Dendritic cell treated with granulocyte-macrophage colony-stimulating factor and Interleukin-4, amounts not matched to agents 40 ng/mL and 50 ng/mL, for 4 days (primary cell): ENCODE data around the gene EPHA5.

Experiments
- H3K27ac Mint-ChIP-seq: one replicate; pipeline ENCODE4 v1.8.0; 2022; ENCODE audit warnings: mild to moderate bottlenecking, mixed read lengths
- H3K27me3 Mint-ChIP-seq: one replicate; pipeline ENCODE4 v1.8.0; 2022; ENCODE audit warnings: mild to moderate bottlenecking, mixed read lengths
- H3K36me3 Mint-ChIP-seq: one replicate; pipeline ENCODE4 v1.8.0; 2022; ENCODE audit warnings: low read depth, mixed read lengths
- H3K4me1 Mint-ChIP-seq: one replicate; pipeline ENCODE4 v1.8.0; 2022; ENCODE audit warnings: low read depth, mixed read lengths
- H3K4me3 Mint-ChIP-seq: one replicate; pipeline ENCODE4 v1.8.0; 2022; ENCODE audit warnings: mild to moderate bottlenecking, moderate library complexity, mixed read lengths
- H3K9me3 Mint-ChIP-seq: one replicate; pipeline ENCODE4 v1.8.0; 2022; ENCODE audit warnings: mixed read lengths
- intact Hi-C: fragments of 100-400 bp; cut with micrococcal nuclease; formaldehyde crosslinking; loops from one replicate; pipeline ENCODE4 v1.15.0; 2022

The EPHA5 gene

GRCh38 chr4:65654976-65655375, 15.3 kb downstream of the EPHA5 start:
- H3K4me1 Mint-ChIP-seq = no peaks in the 10 kb centered on the region
- H3K4me3 Mint-ChIP-seq = no peak overlapping the region

GRCh38 chr4:65653740-65654361, 16.4 kb downstream of the EPHA5 start:
- no peaks in the 10 kb centered on the region for H3K4me1 Mint-ChIP-seq
- H3K36me3 Mint-ChIP-seq = no peaks in the 10 kb centered on the region
- intact Hi-C loops = no loop called here
- no peaks in the 10 kb centered on the region for H3K27me3 Mint-ChIP-seq
- no peak overlapping the region for H3K4me3 Mint-ChIP-seq
- H3K9me3 Mint-ChIP-seq = no peaks in the 10 kb centered on the region
- H3K27ac Mint-ChIP-seq = no peak overlapping the region

More at GRCh38 chr4:65654976-65655375, 15.3 kb downstream of the EPHA5 start:
- Mint-ChIP-seq H3K27ac (no peak overlapping the region), H3K9me3 (no peaks in the 10 kb centered on the region), H3K36me3 (no peaks in the 10 kb centered on the region), H3K27me3 (no peaks in the 10 kb centered on the region)
- intact Hi-C loops = no loop called here

GRCh38 chr4:65651751-65652150, 18.5 kb downstream of the EPHA5 start:
- intact Hi-C loops = no loop called here
- no peak overlapping the region for H3K4me3 Mint-ChIP-seq
- no peak overlapping the region for H3K27ac Mint-ChIP-seq
- H3K4me1 Mint-ChIP-seq = no peaks in the 10 kb centered on the region
- no peaks in the 10 kb centered on the region for H3K27me3 Mint-ChIP-seq
- H3K36me3 Mint-ChIP-seq = no peaks in the 10 kb centered on the region
- no peaks in the 10 kb centered on the region for H3K9me3 Mint-ChIP-seq

- intact Hi-C loops = no loop called here
- no peak overlapping the region for H3K27ac Mint-ChIP-seq
- H3K27me3 Mint-ChIP-seq = no peaks in the 10 kb centered on the region
- no peaks in the 10 kb centered on the region for H3K36me3 Mint-ChIP-seq
- no peaks in the 10 kb centered on the region for H3K4me1 Mint-ChIP-seq
- no peaks in the 10 kb centered on the region for H3K9me3 Mint-ChIP-seq
- H3K4me3 Mint-ChIP-seq = no peak overlapping the region
Observed at GRCh38 chr4:65651031-65651430, 19.3 kb downstream of the EPHA5 start.

- no peaks in the 10 kb centered on the region for H3K9me3 Mint-ChIP-seq
- no peak overlapping the region for H3K27ac Mint-ChIP-seq
- no peak overlapping the region for H3K4me3 Mint-ChIP-seq
- intact Hi-C loops = no loop called here
- no peaks in the 10 kb centered on the region for H3K27me3 Mint-ChIP-seq
- no peaks in the 10 kb centered on the region for H3K36me3 Mint-ChIP-seq
- H3K4me1 Mint-ChIP-seq = no peaks in the 10 kb centered on the region
Observed at GRCh38 chr4:65646136-65646535, 24.2 kb downstream of the EPHA5 start.

GRCh38 chr4:65645185-65645584, 25.1 kb downstream of the EPHA5 start:
- Mint-ChIP-seq H3K27me3 (no peaks in the 10 kb centered on the region), H3K9me3 (no peaks in the 10 kb centered on the region), H3K36me3 (no peaks in the 10 kb centered on the region), H3K27ac (no peak overlapping the region), H3K4me3 (no peak overlapping the region), H3K4me1 (no peaks in the 10 kb centered on the region)
- intact Hi-C loops = no loop called here

GRCh38 chr4:65635051-65635821, 35.1 kb downstream of the EPHA5 start:
- H3K27ac Mint-ChIP-seq = no peak overlapping the region
- no peak overlapping the region for H3K4me3 Mint-ChIP-seq
- H3K27me3 Mint-ChIP-seq = no peaks in the 10 kb centered on the region
- intact Hi-C loops = no loop called here
- no peaks in the 10 kb centered on the region for H3K4me1 Mint-ChIP-seq
- no peaks in the 10 kb centered on the region for H3K36me3 Mint-ChIP-seq
- H3K9me3 Mint-ChIP-seq = no peaks in the 10 kb centered on the region

GRCh38 chr4:65624651-65625050, 45.6 kb downstream of the EPHA5 start:
- H3K9me3 Mint-ChIP-seq = no peaks in the 10 kb centered on the region
- no peaks in the 10 kb centered on the region for H3K36me3 Mint-ChIP-seq
- H3K27ac Mint-ChIP-seq = no peak overlapping the region
- no peak overlapping the region for H3K4me3 Mint-ChIP-seq
- intact Hi-C loops = no loop called here
- H3K27me3 Mint-ChIP-seq = no peaks in the 10 kb centered on the region
- H3K4me1 Mint-ChIP-seq = no peaks in the 10 kb centered on the region

GRCh38 chr4:65623506-65623905, 46.8 kb downstream of the EPHA5 start:
- H3K27me3 Mint-ChIP-seq = no peaks in the 10 kb centered on the region
- no peaks in the 10 kb centered on the region for H3K36me3 Mint-ChIP-seq
- no peaks in the 10 kb centered on the region for H3K4me1 Mint-ChIP-seq
- intact Hi-C loops = no loop called here
- no peak overlapping the region for H3K27ac Mint-ChIP-seq
- no peaks in the 10 kb centered on the region for H3K9me3 Mint-ChIP-seq
- H3K4me3 Mint-ChIP-seq = no peak overlapping the region

GRCh38 chr4:65617416-65617815, 52.9 kb downstream of the EPHA5 start:
- Mint-ChIP-seq H3K27me3 (no peaks in the 10 kb centered on the region), H3K9me3 (no peaks in the 10 kb centered on the region), H3K27ac (no peak overlapping the region), H3K4me3 (no peak overlapping the region), H3K4me1 (no peaks in the 10 kb centered on the region), H3K36me3 (no peaks in the 10 kb centered on the region)
- intact Hi-C loops = no loop called here

GRCh38 chr4:65604515-65604914, 65.8 kb downstream of the EPHA5 start:
- intact Hi-C loops = no loop called here
- Mint-ChIP-seq H3K9me3 (no peaks in the 10 kb centered on the region), H3K4me3 (no peak overlapping the region), H3K27me3 (no peaks in the 10 kb centered on the region), H3K4me1 (no peaks in the 10 kb centered on the region), H3K27ac (no peak overlapping the region), H3K36me3 (no peaks in the 10 kb centered on the region)

GRCh38 chr4:65600656-65601055, 69.6 kb downstream of the EPHA5 start:
- intact Hi-C loops = no loop called here
- H3K4me3 Mint-ChIP-seq = no peak overlapping the region
- H3K27ac Mint-ChIP-seq = no peak overlapping the region
- no peaks in the 10 kb centered on the region for H3K4me1 Mint-ChIP-seq
- no peaks in the 10 kb centered on the region for H3K27me3 Mint-ChIP-seq
- H3K36me3 Mint-ChIP-seq = no peaks in the 10 kb centered on the region
- no peaks in the 10 kb centered on the region for H3K9me3 Mint-ChIP-seq

GRCh38 chr4:65599340-65599739, 70.9 kb downstream of the EPHA5 start:
- Mint-ChIP-seq H3K9me3 (no peaks in the 10 kb centered on the region), H3K36me3 (no peaks in the 10 kb centered on the region), H3K27ac (no peak overlapping the region), H3K4me3 (no peak overlapping the region), H3K27me3 (no peaks in the 10 kb centered on the region), H3K4me1 (no peaks in the 10 kb centered on the region)
- intact Hi-C loops = no loop called here

- no peaks in the 10 kb centered on the region for H3K27me3 Mint-ChIP-seq
- no peak overlapping the region for H3K27ac Mint-ChIP-seq
- no peak overlapping the region for H3K4me3 Mint-ChIP-seq
- no peaks in the 10 kb centered on the region for H3K9me3 Mint-ChIP-seq
- H3K36me3 Mint-ChIP-seq = no peaks in the 10 kb centered on the region
- H3K4me1 Mint-ChIP-seq = no peaks in the 10 kb centered on the region
- intact Hi-C loops = no loop called here
Observed at GRCh38 chr4:65597697-65598096, 72.6 kb downstream of the EPHA5 start.

GRCh38 chr4:65592089-65592488, 78.2 kb downstream of the EPHA5 start:
- H3K9me3 Mint-ChIP-seq = no peaks in the 10 kb centered on the region
- intact Hi-C loops = no loop called here
- no peaks in the 10 kb centered on the region for H3K36me3 Mint-ChIP-seq
- H3K27ac Mint-ChIP-seq = no peak overlapping the region
- H3K4me3 Mint-ChIP-seq = no peak overlapping the region
- no peaks in the 10 kb centered on the region for H3K27me3 Mint-ChIP-seq
- H3K4me1 Mint-ChIP-seq = no peaks in the 10 kb centered on the region
